ENCODE results near the gene LAPTM5.
"Not testable (repeated sequence)": the region's sequence is repeated elsewhere in the genome, so short reads cannot be mapped to it uniquely, and the experiment has no call there.

The LAPTM5 gene

DNA sequence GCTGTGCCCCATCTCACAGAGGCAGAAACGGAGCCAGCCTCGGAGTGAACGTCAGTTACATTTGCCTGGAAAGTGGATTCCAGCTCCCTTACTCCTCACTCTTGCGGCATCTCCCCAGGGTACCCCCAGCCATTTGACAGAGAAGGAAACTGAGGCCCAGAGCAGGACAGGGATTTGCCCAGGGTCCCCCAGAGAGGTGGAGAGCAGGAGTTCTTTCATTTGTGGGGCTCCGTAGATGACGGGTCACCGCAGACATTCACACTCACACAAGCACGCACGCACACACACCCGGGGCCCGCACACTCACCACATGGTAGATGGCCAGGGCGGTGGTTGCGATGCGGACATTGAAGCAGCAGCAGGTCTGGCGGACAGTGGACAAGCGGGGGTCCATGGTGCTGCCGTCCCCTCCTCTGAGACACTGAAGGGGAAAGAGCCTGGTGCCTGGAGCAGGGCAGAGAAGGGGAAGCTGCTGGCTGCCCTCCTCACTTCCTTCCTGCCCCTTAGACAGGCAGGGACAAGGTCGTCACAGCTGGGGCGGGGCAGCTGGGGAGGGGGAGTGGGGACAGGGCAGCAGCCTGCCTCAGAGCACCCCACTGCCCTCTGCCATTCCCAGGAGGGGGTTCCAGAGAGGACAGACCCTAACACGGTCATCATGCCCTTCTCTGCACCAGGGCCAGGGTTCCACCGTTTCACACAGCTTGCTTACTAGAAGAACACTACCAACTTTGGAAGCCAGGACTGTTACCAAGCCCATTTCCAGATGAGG lies at the start of gene LAPTM5:
TSS of gene LAPTM5 (minus strand) at position 423 of the 769 bp plus-strand sequence. CDS start at position 394, 29 bp downstream.
- peak; percentile 45 to 76 (median 61) for DNase-seq

DNA sequence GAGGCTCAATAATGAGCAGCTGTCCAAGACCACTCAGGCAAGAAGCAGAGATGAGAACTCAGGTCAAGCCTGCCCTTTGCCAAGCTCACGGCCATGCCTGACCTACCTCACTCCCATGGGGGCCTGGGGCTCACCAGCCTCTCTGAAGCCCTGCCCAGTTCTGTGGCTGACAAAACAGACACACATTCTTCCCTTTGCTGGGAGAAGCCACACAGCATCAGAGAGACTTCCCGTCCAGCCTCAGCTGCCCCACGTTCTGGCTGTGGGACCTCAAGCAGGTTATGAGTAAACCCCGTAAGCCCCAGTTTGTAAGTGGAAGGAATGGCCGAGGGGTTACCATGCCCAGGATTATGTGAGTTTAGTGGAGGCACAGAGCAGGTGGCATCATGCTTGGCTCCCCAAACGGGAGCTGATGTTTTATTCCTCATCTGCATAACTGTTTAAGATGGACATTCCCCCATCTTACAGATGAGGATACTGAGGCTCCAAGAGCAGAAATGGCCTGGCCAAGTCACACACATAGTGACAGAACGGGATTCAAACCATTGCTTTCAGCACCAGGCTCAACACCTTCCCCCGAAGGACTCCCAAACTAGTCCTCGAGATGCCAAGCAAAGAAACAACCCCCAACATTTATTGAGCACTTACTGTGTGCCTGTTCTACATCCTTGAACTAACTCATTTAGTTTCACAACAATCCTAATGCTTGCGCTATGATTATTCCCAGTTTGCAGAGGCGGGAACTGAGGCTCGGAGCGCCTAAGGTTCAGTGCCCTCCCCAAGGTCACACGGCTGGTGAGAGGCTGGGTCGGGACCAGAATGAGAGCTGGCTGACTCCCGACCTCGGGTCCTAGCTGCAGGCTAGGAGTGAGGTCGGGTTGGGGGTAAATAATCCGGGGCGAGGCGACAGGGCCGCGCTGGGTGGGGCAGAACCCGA lies 49.1 kb upstream of the LAPTM5 start:
- no peak for DNase-seq

DNA sequence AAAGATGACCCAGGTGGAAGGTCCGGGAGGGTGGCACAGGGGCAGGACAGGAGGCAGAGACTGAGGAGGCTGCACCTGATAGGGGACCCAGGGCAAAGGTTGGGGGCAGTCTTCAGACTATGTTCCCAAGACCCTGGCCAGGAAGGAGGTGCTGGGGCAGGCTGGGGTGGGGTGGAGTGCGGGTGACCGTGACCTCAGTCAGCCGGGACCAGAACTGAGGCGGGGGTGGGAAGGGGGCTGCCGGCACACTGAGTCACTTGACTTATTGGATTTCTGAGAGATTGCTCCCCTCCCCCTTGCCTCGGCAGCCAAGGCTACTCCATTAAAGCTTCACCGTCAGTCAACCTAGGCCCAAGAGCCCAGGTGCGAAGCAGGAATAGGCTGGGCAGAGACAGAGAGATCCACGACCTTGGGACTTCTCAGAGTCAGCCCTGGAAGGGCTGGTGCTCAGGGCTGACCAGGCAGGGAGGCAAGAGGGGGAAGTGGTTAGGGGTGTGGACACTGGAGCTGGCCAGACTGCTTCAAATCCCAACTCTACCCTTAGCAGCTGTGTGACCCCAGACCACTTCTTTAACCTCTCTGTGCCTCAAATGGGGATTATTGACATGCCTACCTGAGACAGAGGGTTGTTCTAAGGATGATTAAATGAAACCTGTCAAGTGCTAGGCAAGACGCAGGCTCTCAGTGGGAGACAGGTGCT lies 47.9 kb upstream of the LAPTM5 start:
- no peak for DNase-seq

DNA sequence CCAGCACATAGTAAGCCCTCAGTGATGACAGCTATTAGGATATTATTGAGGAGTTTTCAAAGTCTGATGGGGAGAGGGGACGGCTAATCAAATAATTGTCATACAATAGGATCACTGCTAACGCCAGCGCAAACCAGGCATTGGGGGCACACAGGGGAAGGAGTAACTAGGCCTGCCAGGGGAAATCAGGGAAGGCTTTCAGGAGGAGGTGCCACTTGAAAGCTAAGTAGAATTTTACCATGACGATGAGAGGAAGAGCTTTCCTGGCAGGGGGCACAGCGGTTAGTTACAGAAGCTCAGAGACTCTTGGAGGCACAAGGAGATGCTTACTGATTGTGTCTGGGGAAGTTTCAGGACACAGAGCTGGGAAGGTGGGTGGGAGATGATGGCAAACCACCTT lies 47.2 kb upstream of the LAPTM5 start:
- no peak for DNase-seq

- DNase-seq = no peak
Observed at GRCh38 chr1:30804352-30804751, 46.8 kb upstream of the LAPTM5 start.

DNA sequence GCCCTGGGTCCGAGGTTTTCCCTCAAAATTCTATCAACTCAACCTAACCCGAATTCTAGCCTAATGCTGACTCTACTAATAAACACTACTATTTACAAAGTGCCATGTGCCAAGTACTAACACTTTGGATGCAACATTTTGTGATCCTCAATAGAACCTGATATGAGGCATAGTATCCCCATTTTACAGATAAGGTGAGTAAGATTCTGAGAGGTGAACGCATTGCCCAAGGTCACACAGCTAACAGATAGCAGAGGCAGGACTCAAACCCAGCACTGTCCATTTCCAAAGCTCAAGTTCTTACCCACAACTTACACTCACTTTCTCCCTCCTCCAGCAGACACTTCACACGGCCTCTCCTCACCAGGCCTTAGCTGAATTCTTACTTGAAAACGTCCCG lies 46.0 kb upstream of the LAPTM5 start:
- DNase-seq = no peak

- DNase-seq = peak; percentile 31 to 79 (median 62)
Observed at GRCh38 chr1:30801771-30802198, 44.2 kb upstream of the LAPTM5 start.

GRCh38 chr1:30799233-30799511 lies 41.6 kb upstream of the LAPTM5 start:
- DNase-seq = no peak

GRCh38 chr1:30798389-30799232 lies 41.0 kb upstream of the LAPTM5 start:
- DNase-seq = no peak

DNA sequence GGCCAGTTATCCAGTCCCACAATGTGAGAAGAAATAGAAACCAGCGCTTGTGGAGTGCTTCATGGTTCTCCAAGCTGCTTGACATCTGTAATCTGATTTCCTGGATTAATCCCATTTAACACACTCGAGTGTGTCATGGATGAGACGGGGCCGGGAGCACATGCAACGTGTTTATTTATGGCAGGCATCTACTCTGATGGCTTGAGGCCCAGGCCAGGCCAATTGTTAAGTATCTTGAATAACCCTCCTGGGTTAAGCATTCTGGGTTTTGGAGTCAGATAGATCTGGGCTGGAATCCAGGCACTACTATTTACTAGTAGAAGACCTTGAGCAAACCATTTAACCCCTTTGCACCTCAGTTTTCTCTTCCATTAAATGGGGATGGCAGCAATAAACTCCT lies 37.5 kb upstream of the LAPTM5 start:
- DNase-seq = no peak

GRCh38 chr1:30794260-30794659 lies 36.7 kb upstream of the LAPTM5 start:
- DNase-seq = no peak

DNA sequence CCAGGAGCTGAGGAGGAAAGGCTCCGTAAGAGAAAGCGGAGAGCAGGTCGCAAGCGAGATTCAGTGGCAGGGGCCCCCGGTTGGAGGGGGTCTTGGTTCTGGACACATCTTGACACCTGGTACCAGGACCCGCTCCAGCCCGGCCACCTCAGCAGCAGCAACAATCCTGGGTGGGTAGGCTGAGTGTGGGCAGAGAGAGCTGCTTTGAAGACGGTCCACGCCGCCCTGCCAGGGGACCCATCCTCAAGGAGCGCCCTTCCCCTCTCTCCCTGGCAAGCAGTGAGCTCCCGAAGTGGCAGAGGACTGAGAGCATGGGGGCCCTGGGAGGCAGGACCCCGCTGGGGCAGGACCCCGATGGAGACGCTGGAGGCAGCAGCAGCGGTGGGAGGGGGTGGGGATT lies 35.6 kb upstream of the LAPTM5 start:
- no peak for DNase-seq

GRCh38 chr1:30791868-30792267 lies 34.3 kb upstream of the LAPTM5 start:
- no peak for DNase-seq

DNA sequence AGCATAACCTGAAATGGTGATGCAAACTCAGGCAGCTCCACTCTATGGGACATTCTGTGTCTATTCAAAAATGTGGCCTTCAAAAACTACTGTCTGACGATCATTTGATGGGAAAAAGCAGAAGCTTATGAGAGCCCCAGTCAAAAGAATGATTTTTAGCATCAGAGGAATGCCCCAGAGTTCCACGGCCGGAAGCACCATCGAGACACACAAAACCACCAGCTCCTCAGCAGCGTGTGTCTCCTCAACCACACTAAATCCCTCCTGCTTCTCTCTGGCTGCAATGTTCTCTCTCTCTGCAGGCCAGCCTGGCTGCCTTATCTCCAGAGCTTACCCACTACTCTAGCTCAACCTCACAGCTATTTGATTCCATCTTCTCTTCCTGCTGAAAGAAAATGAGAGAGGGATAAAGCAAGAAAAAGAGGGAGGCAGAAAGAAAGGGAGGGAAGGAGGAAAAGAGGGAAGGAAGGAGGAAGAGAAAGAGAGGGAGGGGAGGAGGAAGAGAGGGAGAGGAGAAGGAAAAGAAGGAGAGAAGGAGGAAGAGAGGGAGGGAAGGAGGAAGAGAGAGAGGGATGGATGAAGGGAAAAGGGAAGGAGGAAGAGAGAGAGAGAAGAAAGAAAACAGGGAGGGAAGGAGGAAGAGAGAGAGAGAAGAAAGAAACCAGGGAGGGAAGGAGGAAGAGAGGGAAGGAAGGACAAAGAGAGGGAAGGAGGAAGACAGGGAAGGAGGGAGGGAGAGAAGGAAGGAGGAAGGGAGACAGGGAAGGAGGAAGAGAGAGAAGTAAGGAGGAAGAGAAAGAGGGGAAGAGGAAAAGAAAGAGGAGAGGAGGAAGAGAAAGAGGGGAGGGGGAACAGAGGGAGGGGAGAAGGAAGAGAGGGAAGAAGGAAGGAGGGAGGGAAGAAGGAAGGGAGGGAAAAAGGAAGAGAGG lies 33.5 kb upstream of the LAPTM5 start:
- DNase-seq = peak in 1 of 6 experiments; percentile 4

DNA sequence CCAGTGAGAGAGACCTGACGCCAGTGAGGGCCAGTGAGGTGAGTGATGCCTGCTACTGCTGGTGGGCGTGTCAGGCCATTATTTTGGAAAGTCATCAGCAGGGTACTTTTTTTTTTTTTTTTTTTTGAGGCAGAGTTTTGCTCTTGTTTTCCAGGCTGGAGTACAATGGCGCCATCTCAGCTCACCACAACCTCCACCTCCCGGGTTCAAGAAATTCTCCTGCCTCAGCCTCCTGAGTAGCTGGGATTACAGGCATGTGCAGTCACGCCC lies 32.6 kb upstream of the LAPTM5 start:
- not testable (repeated sequence) for DNase-seq

DNA sequence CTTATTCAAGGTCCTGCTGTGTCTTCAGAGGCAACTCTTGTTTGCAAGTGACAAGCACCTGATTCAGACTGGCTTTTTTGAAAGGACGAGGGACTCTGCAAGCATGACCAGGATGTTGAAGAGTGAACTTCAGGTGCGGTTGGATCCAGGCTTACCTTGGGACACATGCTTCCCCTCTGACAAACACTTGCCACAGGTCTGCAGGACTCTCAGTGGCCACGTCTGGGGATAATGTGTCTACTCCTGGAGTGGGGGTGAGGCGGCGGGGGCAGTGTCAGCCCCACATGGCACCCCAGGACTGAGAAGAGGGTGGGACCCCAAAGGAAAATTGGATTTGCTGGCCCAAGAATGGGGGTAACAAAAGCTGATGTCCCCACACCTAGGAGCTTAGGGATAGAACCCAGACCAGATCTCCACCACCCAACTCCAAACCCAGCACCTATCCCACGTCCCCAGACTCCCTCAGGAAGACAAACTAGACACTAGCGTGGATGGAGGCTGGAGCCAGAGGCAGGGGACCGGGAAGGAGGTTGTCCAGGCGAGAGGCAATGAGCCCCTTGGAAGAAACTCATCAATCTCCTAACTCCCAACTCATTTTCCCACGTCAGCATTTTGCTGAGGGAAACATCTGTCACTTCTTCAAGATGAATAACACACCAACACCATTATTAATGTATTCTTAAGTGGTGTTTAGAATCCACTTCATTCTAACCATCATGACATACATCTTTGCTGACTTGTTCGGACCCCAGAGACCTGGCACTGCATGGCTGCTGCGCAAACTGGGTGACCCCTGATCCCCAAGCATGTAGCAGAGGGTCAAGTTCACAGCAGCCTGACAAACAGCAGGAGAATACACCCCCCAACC lies 32.0 kb upstream of the LAPTM5 start:
- no peak for DNase-seq

GRCh38 chr1:30788580-30789387 lies 31.2 kb upstream of the LAPTM5 start:
- no peak for DNase-seq

DNA sequence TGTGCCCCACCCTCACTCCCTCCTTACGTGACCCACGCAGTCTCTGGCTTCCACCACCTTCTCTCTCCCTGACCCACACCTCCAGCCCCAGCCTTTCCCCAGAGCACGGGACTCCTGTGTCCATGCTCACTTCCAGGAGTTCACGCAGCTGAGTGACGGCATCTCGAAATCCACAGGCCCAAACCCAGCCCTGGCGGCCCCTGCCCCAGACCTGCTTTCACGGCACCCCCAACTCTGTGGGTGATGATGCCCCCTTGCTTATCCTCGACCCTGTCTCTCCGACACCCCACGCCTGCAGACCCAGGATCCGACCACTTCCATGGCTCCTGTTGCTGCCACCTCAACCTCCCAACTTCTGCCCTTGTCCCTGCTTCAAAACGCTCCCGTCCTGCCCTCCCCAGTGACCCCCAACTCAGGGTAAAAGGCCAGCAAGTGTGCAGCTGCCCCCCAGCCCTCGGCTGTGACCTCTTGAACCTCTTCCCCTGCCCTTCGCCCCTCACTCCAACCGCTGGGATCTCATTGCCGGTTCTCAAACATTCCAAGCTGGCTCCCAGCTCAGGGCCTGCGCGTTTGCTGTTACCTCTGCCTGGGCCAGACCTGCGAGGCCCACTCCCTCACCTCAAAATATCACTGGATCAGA lies 30.4 kb upstream of the LAPTM5 start:
- no peak for DNase-seq

DNA sequence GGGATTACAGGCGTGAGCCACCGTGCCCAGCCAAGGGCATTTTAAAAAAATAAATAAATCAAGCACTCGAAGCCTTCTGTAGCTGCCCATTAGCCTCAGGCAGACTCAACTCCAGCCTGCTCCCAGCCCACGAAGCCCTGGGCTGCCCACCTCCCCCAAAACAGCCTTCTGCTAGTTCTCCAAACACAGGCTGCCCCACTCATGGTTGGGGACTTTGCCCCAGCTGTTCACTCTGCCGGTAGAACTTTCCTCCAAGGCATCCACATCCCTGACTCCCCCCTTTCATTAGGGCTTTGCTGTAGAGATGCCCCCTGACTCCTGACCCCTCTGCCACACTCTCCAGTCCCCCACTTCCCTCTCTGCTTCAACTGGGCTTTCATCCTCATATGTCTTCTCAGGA lies 29.7 kb upstream of the LAPTM5 start:
- DNase-seq = no peak
